Measurements from ENCODE around the gene CYP46A1.

DNA sequence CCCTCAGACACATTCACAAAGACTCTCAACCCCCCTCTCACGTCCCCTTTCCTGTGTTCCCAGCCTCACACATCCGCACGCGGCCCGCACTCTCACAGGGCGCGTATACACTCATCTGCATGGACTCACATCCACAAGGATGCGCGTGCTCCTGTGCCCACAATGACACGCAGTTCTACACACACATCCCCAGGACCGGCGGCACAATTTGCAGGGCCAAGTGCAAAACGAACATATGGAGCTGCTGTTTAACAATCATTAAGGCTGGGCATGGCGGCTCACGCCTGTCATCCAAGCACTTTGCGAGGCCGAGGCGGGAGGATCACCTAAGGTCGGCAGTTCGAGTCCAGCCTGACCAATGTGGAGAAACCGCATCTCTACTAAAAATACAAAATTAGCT is 72.7 kb downstream of the CYP46A1 start:
- TF ChIP-seq CTCF (IDR thresholded peaks at IDR 0.05) (no peak), POLR2A (IDR thresholded peaks at IDR 0.05) (no peak)

Data from uterus (tissue), 2 donors.